NB4 (cell line): Measurements from ENCODE around the gene PRKCE.

Source experiments
- DNase-seq: peaks from one replicate; pipeline ENCODE4 v3.0.0; 2010; ENCODE audit warnings: low read depth
- H3K4me3 ChIP-seq: one replicate; pipeline ENCODE4 v1.5.1; 2011; ENCODE audit warnings: mild to moderate bottlenecking, low read depth, low read length, moderate library complexity
- CTCF ChIP-seq: IDR thresholded peaks from one replicate; pipeline ENCODE4 v1.5.1; 2012; ENCODE audit warnings: low read depth, low read length
- MAX ChIP-seq: IDR thresholded peaks from 2 replicates; pipeline ENCODE4 v1.6.1; 2011; ENCODE audit warnings: low read depth, low read length
- MYC ChIP-seq: IDR thresholded peaks from 2 replicates; pipeline ENCODE4 v1.6.1; 2011; ENCODE audit warnings: low read depth, low read length
- POLR2A ChIP-seq: IDR thresholded peaks from 2 replicates; pipeline ENCODE4 v1.6.1; 2011; ENCODE audit warnings: mild to moderate bottlenecking; ENCODE audit not compliant: insufficient read length; ENCODE audit errors: extremely low read depth

Gene PRKCE

GRCh38 chr2:45759310-45759851 lies 107.9 kb downstream of the PRKCE start:
- TF ChIP-seq CTCF (no peak), POLR2A (no peak), MYC (no peak), MAX (no peak)
- H3K4me3 ChIP-seq = no peak overlapping the region
- no peak for DNase-seq

- DNase-seq = no peak
- no peak overlapping the region for H3K4me3 ChIP-seq
- TF ChIP-seq MYC = no peak
- TF ChIP-seq POLR2A = no peak
- TF ChIP-seq MAX = no peak
- no peak for TF ChIP-seq CTCF
Observed at GRCh38 chr2:45761635-45762034, 110.2 kb downstream of the PRKCE start.

- no peak for DNase-seq
- TF ChIP-seq POLR2A (no peak), CTCF (no peak), MAX (no peak), MYC (no peak)
- no peak overlapping the region for H3K4me3 ChIP-seq
Observed at GRCh38 chr2:45763255-45763654, 111.8 kb downstream of the PRKCE start.

- H3K4me3 ChIP-seq = no peak overlapping the region
- DNase-seq = no peak
- no peak for TF ChIP-seq MYC
- TF ChIP-seq POLR2A = no peak
- TF ChIP-seq MAX = no peak
- TF ChIP-seq CTCF = no peak
Observed at GRCh38 chr2:45763797-45764196, 112.3 kb downstream of the PRKCE start.

GRCh38 chr2:45765007-45765727 lies 113.7 kb downstream of the PRKCE start:
- H3K4me3 ChIP-seq = no peak overlapping the region
- peak; percentile 75 for DNase-seq
- TF ChIP-seq MYC = no peak
- no peak for TF ChIP-seq POLR2A
- TF ChIP-seq MAX = no peak
- TF ChIP-seq CTCF = no peak
